Measurements from ENCODE around the gene FBH1.
A peak's percentile ranks its signal among the peaks of the same experiment; 100 is the strongest.

FBH1 gene

GRCh38 chr10:5977471-5978229 is 87.6 kb downstream of the FBH1 start, which contains the start of gene IL15RA:
IL15RA (minus strand) TSS chr10:5977543; CDS start chr10:5977492, 51 bp downstream.
- DNase-seq (ENCODE audit: low read depth), result peak; percentile 63
- no peak for TF ChIP-seq CTCF (IDR thresholded peaks at IDR 0.05; ENCODE audit: low read length, missing control alignments)
- peak within 1 kb of the TSS; percentile 84 for H3K4me3 ChIP-seq (replicated peaks; ENCODE audit: low read depth, low read length)

- no peak for TF ChIP-seq CTCF (IDR thresholded peaks at IDR 0.05; ENCODE audit: low read length, missing control alignments)
- no peak for DNase-seq (ENCODE audit: low read depth)
- peak overlapping the region; percentile 84 for H3K4me3 ChIP-seq (replicated peaks; ENCODE audit: low read depth, low read length)
Measured at GRCh38 chr10:5978230-5978489, 88.1 kb downstream of the FBH1 start.

GRCh38 chr10:5981529-5981928 is 91.5 kb downstream of the FBH1 start:
- H3K4me3 ChIP-seq (replicated peaks; ENCODE audit: low read depth, low read length), result no peak overlapping the region
- no peak for TF ChIP-seq CTCF (IDR thresholded peaks at IDR 0.05; ENCODE audit: low read length, missing control alignments)
- DNase-seq (ENCODE audit: low read depth), result no peak

- no peak overlapping the region for H3K4me3 ChIP-seq (replicated peaks; ENCODE audit: low read depth, low read length)
- DNase-seq (ENCODE audit: low read depth), result no peak
- TF ChIP-seq CTCF (IDR thresholded peaks at IDR 0.05; ENCODE audit: low read length, missing control alignments), result no peak
Measured at GRCh38 chr10:5983774-5984173, 93.7 kb downstream of the FBH1 start.

GRCh38 chr10:5985029-5985428 is 95.0 kb downstream of the FBH1 start:
- no peak overlapping the region for H3K4me3 ChIP-seq (replicated peaks; ENCODE audit: low read depth, low read length)
- no peak for TF ChIP-seq CTCF (IDR thresholded peaks at IDR 0.05; ENCODE audit: low read length, missing control alignments)
- DNase-seq (ENCODE audit: low read depth), result no peak

All from fibroblast of pulmonary artery (primary cell).